D721Med (cell line): ENCODE data around the gene UTP11.

ENCODE experiments used
- DNase-seq: peaks from one replicate; pipeline ENCODE4 v3.0.0; 2011; ENCODE audit warnings: low spot score; ENCODE audit not compliant: insufficient read length
- FAIRE-seq: peaks from 2 replicates; lab custom pipeline; 2011; peaks lifted over from hg19 to GRCh38; lab: Jason Lieb, UNC
- TF ChIP-seq, protein P1 (sequence below): IDR thresholded peaks from 2 replicates; pipeline ENCODE4 v1.5.1; 2012; ENCODE audit warnings: mild to moderate bottlenecking, control low read depth; ENCODE audit not compliant: insufficient read depth; ENCODE audit errors: missing control alignments

UTP11 gene

DNA sequence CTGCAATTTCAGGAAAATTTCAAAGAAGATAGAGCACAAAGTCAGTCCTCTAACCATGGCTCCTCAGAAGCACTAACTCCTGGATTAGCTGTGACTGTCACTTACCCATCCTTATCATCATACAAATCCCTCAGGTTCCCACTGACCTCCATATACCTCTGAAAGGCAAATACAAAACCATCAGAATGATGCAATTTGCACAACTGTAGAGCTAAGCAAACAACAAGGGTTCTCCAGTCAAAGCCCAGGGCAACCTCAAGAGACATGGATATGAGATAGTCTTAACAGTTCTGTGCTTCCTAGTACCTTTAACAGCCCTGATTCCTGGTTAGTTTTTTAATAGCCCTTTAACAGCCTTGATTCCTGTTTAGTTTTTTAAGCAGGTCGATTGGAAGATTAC is 24.9 kb upstream of the UTP11 start:
- no peak for FAIRE-seq
- DNase-seq = no peak
- TF ChIP-seq, protein P1, sequence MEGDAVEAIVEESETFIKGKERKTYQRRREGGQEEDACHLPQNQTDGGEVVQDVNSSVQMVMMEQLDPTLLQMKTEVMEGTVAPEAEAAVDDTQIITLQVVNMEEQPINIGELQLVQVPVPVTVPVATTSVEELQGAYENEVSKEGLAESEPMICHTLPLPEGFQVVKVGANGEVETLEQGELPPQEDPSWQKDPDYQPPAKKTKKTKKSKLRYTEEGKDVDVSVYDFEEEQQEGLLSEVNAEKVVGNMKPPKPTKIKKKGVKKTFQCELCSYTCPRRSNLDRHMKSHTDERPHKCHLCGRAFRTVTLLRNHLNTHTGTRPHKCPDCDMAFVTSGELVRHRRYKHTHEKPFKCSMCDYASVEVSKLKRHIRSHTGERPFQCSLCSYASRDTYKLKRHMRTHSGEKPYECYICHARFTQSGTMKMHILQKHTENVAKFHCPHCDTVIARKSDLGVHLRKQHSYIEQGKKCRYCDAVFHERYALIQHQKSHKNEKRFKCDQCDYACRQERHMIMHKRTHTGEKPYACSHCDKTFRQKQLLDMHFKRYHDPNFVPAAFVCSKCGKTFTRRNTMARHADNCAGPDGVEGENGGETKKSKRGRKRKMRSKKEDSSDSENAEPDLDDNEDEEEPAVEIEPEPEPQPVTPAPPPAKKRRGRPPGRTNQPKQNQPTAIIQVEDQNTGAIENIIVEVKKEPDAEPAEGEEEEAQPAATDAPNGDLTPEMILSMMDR = no peak

- TF ChIP-seq, protein P1 = no peak
- no peak for FAIRE-seq
- no peak for DNase-seq
These were observed 23.1 kb upstream of the UTP11 start for GRCh38 chr1:37989361-37989930.

DNA sequence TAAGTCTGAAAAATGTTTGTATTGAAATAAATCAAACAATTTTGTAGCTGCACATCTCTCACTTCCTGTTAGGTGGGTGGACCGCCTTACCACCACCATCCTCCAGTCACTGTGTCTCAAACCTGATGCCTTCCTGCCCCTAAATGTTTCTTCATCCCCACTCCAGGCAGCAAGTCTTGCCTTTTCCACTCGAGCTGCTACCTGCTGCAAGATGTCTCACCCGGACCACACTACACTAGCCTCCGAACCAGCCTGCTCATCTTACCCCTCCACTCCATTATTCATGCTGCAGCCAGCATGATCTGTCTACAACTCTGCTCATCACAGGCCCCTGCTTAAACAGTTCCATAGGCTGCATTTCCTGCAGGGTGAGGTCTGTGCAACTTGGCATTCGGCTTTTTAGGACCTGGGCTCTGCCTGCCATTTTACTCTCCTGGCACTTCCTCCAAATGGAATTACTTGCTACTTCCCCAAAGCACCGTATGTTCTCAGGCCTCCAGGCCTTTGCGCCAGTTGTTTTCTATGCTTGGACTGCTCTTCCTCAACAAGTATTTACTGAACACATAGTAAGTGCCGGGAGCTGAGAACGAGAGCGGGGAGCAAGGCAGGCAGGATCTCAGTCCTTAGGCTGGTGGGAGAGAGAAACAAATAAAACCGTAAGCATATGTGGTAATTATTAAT is 17.5 kb upstream of the UTP11 start:
- DNase-seq (no peak), FAIRE-seq (no peak)

DNA sequence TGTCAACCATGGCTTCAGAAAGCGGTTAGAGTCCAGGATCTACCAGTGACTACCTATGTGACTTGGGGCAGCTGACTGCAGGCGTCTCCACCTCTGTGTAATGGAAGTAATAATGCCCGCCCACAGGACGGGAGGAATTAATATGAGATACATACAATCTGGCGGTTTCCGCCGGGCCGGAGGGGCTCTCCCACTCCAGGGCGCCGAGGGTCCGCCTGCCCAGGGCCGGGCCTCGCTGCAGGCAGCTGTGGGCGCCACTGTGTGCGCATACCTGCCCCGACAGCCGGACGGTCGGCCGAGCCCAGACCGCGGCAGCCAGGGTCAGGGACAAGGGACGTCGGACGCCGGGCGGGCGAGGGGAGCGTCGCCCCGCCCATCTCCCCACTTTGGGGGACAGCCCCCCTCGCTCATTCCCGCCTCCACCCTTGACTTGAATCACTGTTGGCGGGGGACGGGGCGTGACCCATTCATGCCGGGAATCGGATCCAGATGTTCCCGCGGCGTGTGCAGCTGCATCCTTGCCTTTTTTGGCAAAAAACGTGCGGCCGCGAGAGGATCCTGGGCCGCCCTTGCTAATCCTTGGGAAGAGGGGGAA is 16.7 kb upstream of the UTP11 start:
- DNase-seq (no peak), FAIRE-seq (no peak)
- TF ChIP-seq, protein P1 = no peak

More for the DNA sequence above, 17.5 kb upstream of the UTP11 start:
- TF ChIP-seq, protein P1 = no peak

DNA sequence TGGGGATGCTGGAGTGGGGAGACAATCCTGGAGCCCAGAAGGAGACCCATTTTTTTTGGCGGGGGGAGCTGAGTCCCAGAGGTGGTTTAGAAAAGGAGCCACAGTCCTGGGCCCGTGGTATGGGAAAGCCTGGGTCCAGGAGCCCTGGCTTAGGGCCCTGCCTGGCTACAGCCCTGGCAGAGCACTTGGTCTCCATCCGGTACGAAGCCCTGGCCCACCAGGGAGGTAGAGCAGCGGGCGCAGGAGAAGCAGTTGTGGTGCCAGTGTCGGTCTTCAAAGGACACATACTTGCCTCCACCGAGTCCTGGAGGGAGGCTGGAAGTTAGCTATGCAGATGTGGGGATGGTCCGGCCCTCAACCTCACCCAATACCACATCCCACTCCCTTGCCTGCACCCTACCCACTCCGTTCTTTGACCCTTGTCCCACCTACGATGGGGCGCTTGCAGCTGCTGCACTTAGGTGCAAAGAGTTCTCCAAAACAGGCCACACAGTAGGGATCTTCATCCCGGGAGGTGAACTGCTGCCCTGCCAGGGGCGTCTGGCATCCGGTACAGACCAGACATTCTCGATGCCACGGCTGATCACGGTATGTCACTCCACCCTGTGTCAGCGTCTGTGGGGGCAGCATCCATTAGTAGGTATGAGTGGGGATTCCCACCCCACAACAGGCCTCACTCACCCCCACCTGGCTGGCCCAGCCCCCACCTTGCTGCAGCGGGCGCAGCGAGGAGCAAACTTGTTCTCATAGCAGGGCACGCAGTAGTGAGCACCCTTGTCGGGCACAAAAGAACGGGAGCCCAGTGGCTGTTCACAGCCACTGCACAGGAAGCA is 15.1 kb upstream of the UTP11 start:
- TF ChIP-seq, protein P1 = no peak
- DNase-seq = no peak
- FAIRE-seq = no peak

GRCh38 chr1:37998089-37998808 is 14.3 kb upstream of the UTP11 start:
- TF ChIP-seq, protein P1 = no peak
- FAIRE-seq = no peak
- no peak for DNase-seq
